ENCODE measurements around the gene KCTD3. TPM values are rescaled to one million over a fixed set of nuclear protein-coding genes. Genes with fewer than 3 reads are reported as not detected.

KCTD3 gene
- total RNA-seq, 1 donor from 2014 or later = 76.9 TPM

DNA sequence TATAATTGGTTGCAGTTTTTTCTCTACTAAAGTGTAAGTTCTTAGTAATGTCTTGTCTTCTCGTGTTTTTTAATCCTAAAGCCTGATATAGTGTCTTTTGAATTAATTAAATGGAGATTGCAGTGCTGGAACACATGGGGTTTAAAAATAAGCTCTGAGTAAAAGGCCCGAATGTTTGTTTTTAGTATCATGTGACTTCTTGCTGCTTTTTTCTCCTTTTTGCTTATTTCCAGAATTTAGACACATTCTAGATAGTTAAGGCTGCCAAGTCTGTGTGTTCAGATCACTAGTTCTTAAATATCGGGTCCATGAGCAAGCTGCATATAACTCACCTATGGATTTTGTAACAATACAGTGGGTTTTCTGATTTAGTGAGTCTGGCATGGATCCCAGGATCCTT is 27.5 kb downstream of the KCTD3 start:
- Histone ChIP-seq H3K27me3 (no peaks in the 10 kb centered on the region), H3K4me3 (no peak overlapping the region), H3K36me3 (peaks cover 0 to 4% of the 10 kb centered on the region in 2 donors), H3K27ac (no peak overlapping the region), H3K4me1 (peaks cover 21% of the 10 kb centered on the region), H3K9me3 (no peaks in the 10 kb centered on the region)
- DNase-seq (ENCODE audit: extremely low spot score in 2 of 2) = no peak
- intact Hi-C loops (cut with DNase I) = no loop called here
- TF ChIP-seq POLR2A (IDR thresholded peaks at IDR 0.05) (no peak), POLR2AphosphoS5 (IDR thresholded peaks at IDR 0.05; ENCODE audit: insufficient read depth in 1 of 2, low read depth in 1 of 2) (no peak)
- TF ChIP-seq, protein P1, sequence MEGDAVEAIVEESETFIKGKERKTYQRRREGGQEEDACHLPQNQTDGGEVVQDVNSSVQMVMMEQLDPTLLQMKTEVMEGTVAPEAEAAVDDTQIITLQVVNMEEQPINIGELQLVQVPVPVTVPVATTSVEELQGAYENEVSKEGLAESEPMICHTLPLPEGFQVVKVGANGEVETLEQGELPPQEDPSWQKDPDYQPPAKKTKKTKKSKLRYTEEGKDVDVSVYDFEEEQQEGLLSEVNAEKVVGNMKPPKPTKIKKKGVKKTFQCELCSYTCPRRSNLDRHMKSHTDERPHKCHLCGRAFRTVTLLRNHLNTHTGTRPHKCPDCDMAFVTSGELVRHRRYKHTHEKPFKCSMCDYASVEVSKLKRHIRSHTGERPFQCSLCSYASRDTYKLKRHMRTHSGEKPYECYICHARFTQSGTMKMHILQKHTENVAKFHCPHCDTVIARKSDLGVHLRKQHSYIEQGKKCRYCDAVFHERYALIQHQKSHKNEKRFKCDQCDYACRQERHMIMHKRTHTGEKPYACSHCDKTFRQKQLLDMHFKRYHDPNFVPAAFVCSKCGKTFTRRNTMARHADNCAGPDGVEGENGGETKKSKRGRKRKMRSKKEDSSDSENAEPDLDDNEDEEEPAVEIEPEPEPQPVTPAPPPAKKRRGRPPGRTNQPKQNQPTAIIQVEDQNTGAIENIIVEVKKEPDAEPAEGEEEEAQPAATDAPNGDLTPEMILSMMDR (IDR thresholded peaks at IDR 0.05) = no peak

DNA sequence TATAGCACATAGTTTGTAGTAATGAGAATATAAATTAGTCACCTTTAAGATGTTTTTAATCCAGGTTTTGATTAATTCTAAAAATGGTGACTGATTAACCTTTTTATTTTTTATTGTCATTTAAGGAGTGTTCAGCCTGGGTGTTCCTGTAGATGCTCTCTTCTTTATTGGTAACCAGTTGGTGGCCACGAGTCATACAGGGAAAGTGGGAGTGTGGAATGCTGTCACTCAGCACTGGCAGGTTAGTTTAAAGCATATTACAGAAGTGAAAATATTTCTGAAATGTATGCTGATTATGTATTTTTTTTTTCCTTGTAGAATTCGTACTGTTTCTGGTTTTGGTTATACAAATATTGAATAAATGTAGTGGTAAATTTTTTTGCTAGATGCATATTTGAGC is 28.1 kb downstream of the KCTD3 start:
- intact Hi-C loops (cut with DNase I) = no loop called here
- H3K36me3 ChIP-seq = peaks cover 0 to 4% of the 10 kb centered on the region in 2 donors
- H3K27ac ChIP-seq = no peak overlapping the region
- H3K27me3 ChIP-seq = no peaks in the 10 kb centered on the region
- no peak overlapping the region for H3K4me3 ChIP-seq
- peaks cover 23% of the 10 kb centered on the region for H3K4me1 ChIP-seq
- no peaks in the 10 kb centered on the region for H3K9me3 ChIP-seq
- TF ChIP-seq, protein P1 (IDR thresholded peaks at IDR 0.05) = no peak
- TF ChIP-seq POLR2A (IDR thresholded peaks at IDR 0.05) (no peak), POLR2AphosphoS5 (IDR thresholded peaks at IDR 0.05; ENCODE audit: insufficient read depth in 1 of 2, low read depth in 1 of 2) (no peak)
- DNase-seq (ENCODE audit: extremely low spot score in 2 of 2) = no peak

DNA sequence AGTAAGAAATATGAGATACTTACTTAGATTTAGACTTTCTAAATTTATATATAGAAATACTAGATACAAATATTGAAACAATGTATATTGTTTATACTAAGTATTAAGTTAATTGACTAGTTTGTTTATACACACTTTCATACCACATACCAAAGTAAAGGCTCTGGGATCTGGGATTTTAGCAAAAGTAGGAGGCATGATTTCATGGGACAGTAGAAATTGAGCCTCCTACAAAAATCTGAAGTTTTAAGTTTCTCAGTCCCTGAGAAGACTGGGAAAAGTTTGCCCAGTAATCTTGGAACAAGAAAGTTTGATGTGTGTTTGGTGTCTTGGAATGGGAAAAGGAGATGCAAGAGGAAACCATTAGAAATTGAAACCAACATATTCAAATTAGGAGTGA is 30.9 kb downstream of the KCTD3 start:
- H3K27ac ChIP-seq = no peak overlapping the region
- H3K4me1 ChIP-seq = peaks cover 23% of the 10 kb centered on the region
- H3K9me3 ChIP-seq = no peaks in the 10 kb centered on the region
- intact Hi-C loops (cut with DNase I) = loop anchor here (1.0 kb wide), 1 partner anchor 17 kb away; no protein-coding TSS in a partner anchor
- no peak overlapping the region for H3K4me3 ChIP-seq
- no peak for TF ChIP-seq POLR2AphosphoS5 (IDR thresholded peaks at IDR 0.05; ENCODE audit: insufficient read depth in 1 of 2, low read depth in 1 of 2)
- TF ChIP-seq, protein P1 (IDR thresholded peaks at IDR 0.05) = no peak
- no peak for TF ChIP-seq POLR2A (IDR thresholded peaks at IDR 0.05)
- H3K36me3 ChIP-seq = peaks cover 0 to 4% of the 10 kb centered on the region in 2 donors
- no peaks in the 10 kb centered on the region for H3K27me3 ChIP-seq
- DNase-seq (ENCODE audit: extremely low spot score in 2 of 2) = no peak

DNA sequence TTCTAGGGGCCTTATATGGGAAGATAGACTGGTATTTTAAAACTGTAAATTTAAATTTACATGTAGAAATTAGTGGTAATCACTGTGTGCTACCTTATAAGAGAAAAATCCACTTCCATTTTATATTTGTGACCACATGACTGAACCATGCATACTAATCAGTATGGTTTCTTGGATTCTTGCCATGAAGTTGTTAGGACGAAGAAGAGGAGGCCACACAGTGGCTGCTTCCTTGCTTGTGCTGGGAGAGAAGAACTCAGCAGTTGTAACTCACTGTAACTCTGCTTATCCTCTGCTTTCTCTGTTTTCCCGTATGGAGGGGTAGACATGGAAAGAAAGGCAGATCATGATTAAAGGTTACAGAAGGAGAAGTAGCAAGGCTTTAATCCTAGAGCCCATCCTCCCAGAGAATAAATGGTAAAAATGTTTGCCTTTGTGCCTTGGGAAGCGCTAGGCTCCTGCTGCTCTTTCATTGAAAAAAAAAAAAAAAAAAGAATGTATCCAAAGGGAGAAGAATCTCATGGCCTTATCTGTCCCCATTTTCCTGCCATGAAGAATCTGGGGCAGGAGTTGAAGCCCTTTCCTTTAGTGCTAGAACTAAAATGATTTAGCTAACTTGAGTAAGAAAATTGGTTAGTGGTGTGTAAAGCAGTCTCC is 32.4 kb downstream of the KCTD3 start:
- Histone ChIP-seq H3K4me1 (peaks cover 15% of the 10 kb centered on the region), H3K9me3 (no peaks in the 10 kb centered on the region), H3K4me3 (no peak overlapping the region), H3K27ac (no peak overlapping the region), H3K27me3 (no peaks in the 10 kb centered on the region), H3K36me3 (peaks cover 0 to 14% of the 10 kb centered on the region in 2 donors)
- no peak for DNase-seq (ENCODE audit: extremely low spot score in 2 of 2)
- intact Hi-C loops (cut with DNase I) = no loop called here
- TF ChIP-seq POLR2A (IDR thresholded peaks at IDR 0.05) (no peak), POLR2AphosphoS5 (IDR thresholded peaks at IDR 0.05; ENCODE audit: insufficient read depth in 1 of 2, low read depth in 1 of 2) (no peak)
- TF ChIP-seq, protein P1 (IDR thresholded peaks at IDR 0.05) = no peak

DNA sequence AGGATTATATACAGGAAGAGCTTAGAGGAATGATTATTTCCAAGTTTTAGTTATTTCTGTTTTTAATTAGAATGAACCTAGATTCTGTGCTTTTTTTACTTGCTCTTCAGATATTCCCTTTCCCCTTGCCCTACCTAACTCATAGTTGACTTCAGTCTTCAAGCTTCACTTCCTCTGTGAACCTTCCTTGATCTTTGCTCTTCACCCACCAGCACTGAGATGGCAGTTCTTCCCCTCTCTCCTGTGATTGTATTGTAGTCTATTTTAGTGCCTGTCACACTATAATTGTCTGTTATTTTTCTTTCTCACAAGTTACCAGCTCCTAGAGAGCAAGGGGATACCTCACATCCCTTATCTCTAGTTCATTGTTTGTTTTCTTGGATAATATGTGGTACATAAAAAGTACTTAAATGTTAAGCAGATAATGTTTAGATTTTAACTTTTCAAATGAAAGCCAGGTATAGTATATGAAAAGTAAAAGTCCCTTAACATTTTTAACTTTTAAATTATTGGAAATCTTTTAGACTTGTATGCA is 33.2 kb downstream of the KCTD3 start:
- no peaks in the 10 kb centered on the region for H3K9me3 ChIP-seq
- no peak overlapping the region for H3K27ac ChIP-seq
- DNase-seq (ENCODE audit: extremely low spot score in 2 of 2) = no peak
- peaks cover 10% of the 10 kb centered on the region for H3K4me1 ChIP-seq
- intact Hi-C loops (cut with DNase I) = no loop called here
- no peak overlapping the region for H3K4me3 ChIP-seq
- TF ChIP-seq, protein P1 (IDR thresholded peaks at IDR 0.05) = no peak
- TF ChIP-seq POLR2A (IDR thresholded peaks at IDR 0.05) (no peak), POLR2AphosphoS5 (IDR thresholded peaks at IDR 0.05; ENCODE audit: insufficient read depth in 1 of 2, low read depth in 1 of 2) (no peak)
- H3K27me3 ChIP-seq = no peaks in the 10 kb centered on the region
- peaks cover 0 to 14% of the 10 kb centered on the region in 2 donors for H3K36me3 ChIP-seq
